Measurements from ENCODE around the gene XPNPEP1. TPM values are rescaled to one million over a fixed set of nuclear protein-coding genes. Genes with fewer than 3 reads are reported as not detected.
A peak's percentile ranks its signal among the peaks of the same experiment; 100 is the strongest.

The XPNPEP1 gene
- total RNA-seq, 1 donor from 2014 or later = 45.2 TPM

DNA sequence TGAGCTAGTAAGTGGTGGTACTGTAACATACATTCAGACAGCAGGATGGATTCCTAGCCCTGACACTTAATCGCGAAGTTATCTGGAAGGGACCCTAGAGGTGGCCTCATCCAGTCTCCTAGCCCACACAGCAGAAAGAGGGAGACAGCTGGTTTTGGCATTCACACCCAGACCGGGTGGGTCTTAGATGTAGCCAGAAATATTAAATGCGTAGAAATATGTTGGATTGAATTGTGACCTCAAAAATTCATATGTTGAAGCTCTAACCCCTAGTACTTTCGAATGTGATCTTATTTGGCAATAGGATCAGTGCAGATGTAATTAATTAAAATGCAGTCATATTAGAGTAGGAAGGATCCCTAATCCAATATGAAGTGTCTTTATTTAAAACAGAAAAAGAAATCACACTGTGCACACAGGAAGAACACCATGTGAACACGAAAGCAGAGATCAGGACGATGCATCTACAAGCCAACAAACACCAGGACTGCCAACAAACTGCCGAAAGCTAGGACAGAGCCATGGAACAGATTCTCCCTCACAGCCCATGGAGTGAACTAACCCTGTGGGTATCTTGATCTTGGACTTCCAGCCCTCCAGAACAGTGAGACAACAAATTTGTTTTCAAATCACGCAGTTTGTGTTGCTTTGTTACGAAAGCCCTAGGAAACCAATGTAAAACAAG lies 2.9 kb upstream of the XPNPEP1 start:
- Histone ChIP-seq H3K4me3 (no peak overlapping the region), H3K9me3 (no peaks in the 10 kb centered on the region), H3K27ac (no peak overlapping the region), H3K4me1 (peaks cover 17% of the 10 kb centered on the region), H3K27me3 (no peaks in the 10 kb centered on the region), H3K36me3 (no peaks in the 10 kb centered on the region)
- intact Hi-C loops (cut with DNase I) = no loop called here
- ATAC-seq (no peak), DNase-seq (no peak)
- TF ChIP-seq, protein P1, sequence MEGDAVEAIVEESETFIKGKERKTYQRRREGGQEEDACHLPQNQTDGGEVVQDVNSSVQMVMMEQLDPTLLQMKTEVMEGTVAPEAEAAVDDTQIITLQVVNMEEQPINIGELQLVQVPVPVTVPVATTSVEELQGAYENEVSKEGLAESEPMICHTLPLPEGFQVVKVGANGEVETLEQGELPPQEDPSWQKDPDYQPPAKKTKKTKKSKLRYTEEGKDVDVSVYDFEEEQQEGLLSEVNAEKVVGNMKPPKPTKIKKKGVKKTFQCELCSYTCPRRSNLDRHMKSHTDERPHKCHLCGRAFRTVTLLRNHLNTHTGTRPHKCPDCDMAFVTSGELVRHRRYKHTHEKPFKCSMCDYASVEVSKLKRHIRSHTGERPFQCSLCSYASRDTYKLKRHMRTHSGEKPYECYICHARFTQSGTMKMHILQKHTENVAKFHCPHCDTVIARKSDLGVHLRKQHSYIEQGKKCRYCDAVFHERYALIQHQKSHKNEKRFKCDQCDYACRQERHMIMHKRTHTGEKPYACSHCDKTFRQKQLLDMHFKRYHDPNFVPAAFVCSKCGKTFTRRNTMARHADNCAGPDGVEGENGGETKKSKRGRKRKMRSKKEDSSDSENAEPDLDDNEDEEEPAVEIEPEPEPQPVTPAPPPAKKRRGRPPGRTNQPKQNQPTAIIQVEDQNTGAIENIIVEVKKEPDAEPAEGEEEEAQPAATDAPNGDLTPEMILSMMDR (IDR thresholded peaks at IDR 0.05) = no peak

DNA sequence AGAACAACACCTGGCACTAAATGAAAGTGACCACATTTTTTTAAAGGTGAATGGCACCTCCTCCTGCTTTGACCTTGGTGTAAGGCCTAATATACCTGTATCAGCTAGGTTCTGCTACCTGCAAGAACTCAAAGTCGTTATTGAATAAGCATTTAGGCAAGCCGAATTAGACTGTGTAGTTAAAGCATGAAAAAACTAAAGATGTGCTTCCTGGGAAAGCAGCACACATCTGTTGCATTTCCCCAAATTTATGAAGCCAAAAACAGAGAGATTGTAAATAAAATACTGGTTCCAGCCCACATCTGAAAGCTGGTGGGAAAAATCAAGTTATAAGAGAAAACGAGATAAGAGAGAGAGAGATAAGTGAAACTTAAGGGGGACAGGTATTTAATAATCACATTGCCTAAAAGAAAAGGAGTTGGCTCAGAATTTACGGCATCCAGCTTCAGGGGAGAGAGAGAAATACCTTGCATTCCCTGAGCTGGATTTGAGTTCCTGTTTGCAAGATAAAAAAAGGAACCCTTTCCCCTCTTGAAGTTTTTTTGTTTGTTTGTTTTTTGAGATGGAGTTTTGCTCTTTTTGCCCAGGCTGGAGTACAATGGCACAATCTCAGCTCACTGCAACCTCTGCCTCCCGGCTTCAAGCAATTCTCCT lies 1.8 kb upstream of the XPNPEP1 start:
- Histone ChIP-seq H3K27ac (no peak overlapping the region), H3K27me3 (no peaks in the 10 kb centered on the region), H3K9me3 (no peaks in the 10 kb centered on the region), H3K4me3 (no peak overlapping the region), H3K4me1 (peaks cover 17% of the 10 kb centered on the region), H3K36me3 (no peaks in the 10 kb centered on the region)
- intact Hi-C loops (cut with DNase I) = no loop called here
- ATAC-seq = no peak
- no peak for DNase-seq
- TF ChIP-seq, protein P1 (IDR thresholded peaks at IDR 0.05) = no peak

DNA sequence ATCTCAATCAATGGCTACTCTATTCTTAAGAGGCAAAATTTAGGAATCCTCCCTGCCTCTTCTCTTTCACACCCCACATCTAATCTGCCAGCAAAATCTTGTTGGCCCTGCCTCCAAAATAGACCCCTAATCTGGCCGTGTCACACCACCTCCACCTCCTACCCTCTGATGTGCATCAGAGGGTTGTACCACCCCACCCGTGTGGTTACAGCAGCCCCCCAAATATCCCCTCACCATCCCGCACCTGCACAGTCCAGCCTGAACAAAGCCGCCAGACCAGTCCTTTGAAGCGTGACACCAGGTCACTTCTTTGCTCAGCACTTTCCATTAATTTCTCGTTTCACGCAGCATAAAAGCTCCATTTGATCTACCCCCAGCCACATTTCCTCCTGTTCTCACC lies 776 bp upstream of the XPNPEP1 start:
- Histone ChIP-seq H3K27me3 (no peaks in the 10 kb centered on the region), H3K36me3 (no peaks in the 10 kb centered on the region), H3K4me3 (no peak overlapping the region), H3K4me1 (peaks cover 17% of the 10 kb centered on the region), H3K9me3 (no peaks in the 10 kb centered on the region), H3K27ac (no peak overlapping the region)
- DNase-seq (no peak), ATAC-seq (no peak)
- TF ChIP-seq, protein P1 (IDR thresholded peaks at IDR 0.05) = no peak
- intact Hi-C loops (cut with DNase I) = no loop called here

DNA sequence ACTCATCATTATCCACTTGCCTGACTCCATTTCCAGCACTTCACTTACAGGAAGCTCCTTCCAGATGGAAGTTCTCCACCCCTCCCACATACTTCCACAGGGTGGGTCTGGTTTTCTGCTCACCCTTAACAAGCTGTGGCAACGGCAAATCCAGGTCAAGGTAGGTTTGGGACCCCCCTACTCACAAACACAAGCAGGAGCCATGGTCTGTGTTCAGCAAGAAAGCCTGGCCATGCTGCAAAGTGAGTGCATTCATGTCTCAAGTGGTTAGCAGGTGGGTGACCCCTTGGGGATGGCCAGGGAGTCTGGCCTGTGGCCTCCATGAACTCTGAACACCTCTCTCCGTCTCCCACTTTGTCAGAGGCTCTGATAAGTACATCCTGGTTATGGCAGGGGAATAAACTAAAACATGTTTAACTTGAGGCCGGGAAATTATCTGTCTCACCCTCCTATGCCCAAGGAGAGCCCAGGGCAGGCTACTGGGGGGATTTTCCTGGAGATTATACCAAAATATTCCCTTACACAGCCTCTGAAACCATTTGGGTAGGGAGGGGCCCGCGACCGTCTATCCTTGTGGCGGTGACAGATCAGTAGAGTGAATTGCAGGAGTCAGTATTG lies 844 bp downstream of the XPNPEP1 start:
- Histone ChIP-seq H3K4me3 (peak overlapping the region; percentile 86), H3K36me3 (no peaks in the 10 kb centered on the region), H3K27me3 (no peaks in the 10 kb centered on the region), H3K9me3 (no peaks in the 10 kb centered on the region), H3K4me1 (peaks cover 17% of the 10 kb centered on the region), H3K27ac (peak overlapping the region; percentile 89)
- TF ChIP-seq, protein P1 (IDR thresholded peaks at IDR 0.05) = no peak
- ATAC-seq (no peak), DNase-seq (no peak)
- intact Hi-C loops (cut with DNase I) = no loop called here

DNA sequence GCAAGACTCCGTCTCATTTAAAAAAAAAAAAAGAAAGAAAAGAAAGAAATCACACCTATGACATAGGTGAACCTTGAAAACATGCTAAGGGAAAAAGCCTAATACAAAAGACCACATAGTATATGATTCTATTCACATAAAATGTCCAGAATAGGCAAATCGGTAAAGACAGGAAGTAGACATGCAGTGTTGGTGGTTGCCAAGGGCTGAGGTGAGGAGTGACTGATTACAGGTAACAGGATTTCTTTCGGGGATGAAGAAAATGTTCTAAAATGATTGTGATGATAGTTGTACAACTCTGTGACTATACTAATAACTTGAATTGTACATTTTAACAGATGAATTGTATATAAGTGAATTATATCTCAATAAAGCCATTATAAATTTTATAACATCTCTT lies 3.3 kb downstream of the XPNPEP1 start:
- peaks cover 24% of the 10 kb centered on the region for H3K4me1 ChIP-seq

More for the DNA sequence above, 3.3 kb downstream of the XPNPEP1 start:
- Histone ChIP-seq H3K36me3 (no peaks in the 10 kb centered on the region), H3K9me3 (no peaks in the 10 kb centered on the region), H3K27ac (no peak overlapping the region), H3K4me3 (no peak overlapping the region), H3K27me3 (no peaks in the 10 kb centered on the region)
- no peak for DNase-seq
- TF ChIP-seq, protein P1 (IDR thresholded peaks at IDR 0.05) = no peak
- intact Hi-C loops (cut with DNase I) = no loop called here
- no peak for ATAC-seq

Measured in upper lobe of right lung (tissue), 1 donor.